ENCODE data around the gene RPL22L1. TPM values are rescaled to one million over a fixed set of nuclear protein-coding genes. Genes with fewer than 3 reads are reported as not detected.
"Not testable (repeated sequence)": the region's sequence is repeated elsewhere in the genome, so short reads cannot be mapped to it uniquely, and the experiment has no call there.

Gene RPL22L1
- total RNA-seq, 6 experiments from 2014 or later = 9.5 to 126 (median 31.1) TPM

GRCh38 chr3:170897978-170898377 lies 28.0 kb upstream of the RPL22L1 start:
- WGBS (ENCODE audit: insufficient coverage, low coverage, low lambda C conversion rate, missing lambda C conversion rate) = 77% methylated on average over 1 of the region's 2 CpGs
- Histone ChIP-seq H3K27me3 (no peaks in the 10 kb centered on the region), H3K27ac (no peak overlapping the region), H3K9me3 (no peaks in the 10 kb centered on the region), H3K36me3 (no peaks in the 10 kb centered on the region), H3K4me3 (no peak overlapping the region), H3K4me1 (no peaks in the 10 kb centered on the region)
- ATAC-seq = no peak
- no peak for TF ChIP-seq POLR2A (IDR thresholded peaks at IDR 0.05)
- TF ChIP-seq CTCF (IDR thresholded peaks at IDR 0.05) = no peak
- no peak for DNase-seq
- intact Hi-C loops (cut with DNase I) = no loop called here

GRCh38 chr3:170897199-170897598 lies 27.2 kb upstream of the RPL22L1 start:
- H3K9me3 ChIP-seq; H3K4me3 ChIP-seq; H3K36me3 ChIP-seq; DNase-seq; H3K27ac ChIP-seq; H3K27me3 ChIP-seq; ATAC-seq; intact Hi-C loops (cut with DNase I); H3K4me1 ChIP-seq: not testable (repeated sequence)
- no CpG with 5 or more reads among the region's 1 CpG for WGBS (ENCODE audit: insufficient coverage, low coverage, low lambda C conversion rate, missing lambda C conversion rate)

GRCh38 chr3:170896781-170897180 lies 26.8 kb upstream of the RPL22L1 start:
- H3K4me1 ChIP-seq = no peaks in the 10 kb centered on the region
- intact Hi-C loops (cut with DNase I) = no loop called here
- ATAC-seq (peak in 1 of 4 donors; percentile 38), DNase-seq (no peak)
- no peak overlapping the region for H3K27ac ChIP-seq
- no peak for TF ChIP-seq CTCF (IDR thresholded peaks at IDR 0.05)
- TF ChIP-seq POLR2A (IDR thresholded peaks at IDR 0.05) = no peak
- H3K9me3 ChIP-seq = no peaks in the 10 kb centered on the region
- H3K27me3 ChIP-seq = no peaks in the 10 kb centered on the region
- WGBS (ENCODE audit: insufficient coverage, low coverage, low lambda C conversion rate, missing lambda C conversion rate) = 8% methylated on average over 1 of the region's 1 CpG
- H3K36me3 ChIP-seq = no peaks in the 10 kb centered on the region
- H3K4me3 ChIP-seq = no peak overlapping the region

DNA sequence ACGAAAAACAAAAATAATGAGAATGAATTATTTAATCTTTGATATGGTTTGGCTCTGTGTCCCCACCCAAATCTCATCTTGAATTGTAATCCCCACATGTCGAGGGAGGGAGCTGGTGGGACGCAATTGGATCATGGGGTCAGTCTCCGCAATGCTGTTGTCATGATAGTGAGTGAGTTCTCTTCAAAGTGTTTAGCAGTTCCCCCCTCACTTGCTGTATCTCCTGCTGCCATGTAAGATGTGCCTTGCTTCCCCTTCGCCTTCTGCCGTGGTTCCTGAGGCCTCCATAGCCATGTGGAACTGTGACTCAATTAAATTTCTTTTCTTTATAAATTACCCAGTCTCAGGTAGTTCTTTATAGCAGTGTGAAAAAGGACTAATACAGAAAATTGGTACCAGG lies 26.3 kb upstream of the RPL22L1 start:
- H3K27ac ChIP-seq; intact Hi-C loops (cut with DNase I); H3K36me3 ChIP-seq; H3K4me1 ChIP-seq; ATAC-seq; H3K4me3 ChIP-seq; H3K27me3 ChIP-seq; H3K9me3 ChIP-seq; DNase-seq: not testable (repeated sequence)
- WGBS (ENCODE audit: insufficient coverage, low coverage, low lambda C conversion rate, missing lambda C conversion rate) = 81% methylated on average over 6 of the region's 6 CpGs

DNA sequence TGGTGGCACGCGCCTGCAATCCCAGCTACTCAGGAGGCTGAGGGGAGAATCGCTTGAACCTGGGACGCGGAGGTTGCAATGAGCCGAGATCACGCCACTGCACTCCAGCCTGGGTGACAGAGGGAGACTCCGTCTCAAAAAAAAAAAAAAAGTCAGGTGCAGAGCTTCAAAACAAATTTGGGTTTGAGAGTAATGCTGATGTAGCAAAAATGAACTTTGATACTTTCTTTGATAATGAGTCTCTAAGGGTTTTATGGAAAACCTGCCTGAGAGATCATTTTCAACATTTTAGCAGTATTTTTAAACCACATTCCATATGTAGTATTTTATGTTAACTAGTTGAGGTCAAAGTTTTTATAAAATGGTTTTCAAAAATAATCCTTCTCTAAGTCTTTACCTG lies 23.9 kb upstream of the RPL22L1 start:
- intact Hi-C loops (cut with DNase I) = no loop called here
- TF ChIP-seq POLR2A (IDR thresholded peaks at IDR 0.05) = no peak
- no peak for TF ChIP-seq CTCF (IDR thresholded peaks at IDR 0.05)
- Histone ChIP-seq H3K27ac (no peak overlapping the region), H3K9me3 (no peaks in the 10 kb centered on the region), H3K36me3 (no peaks in the 10 kb centered on the region), H3K4me1 (no peaks in the 10 kb centered on the region), H3K27me3 (no peaks in the 10 kb centered on the region), H3K4me3 (no peak overlapping the region)
- DNase-seq (no peak), ATAC-seq (no peak)
- 100% methylated on average over 7 of the region's 8 CpGs for WGBS (ENCODE audit: insufficient coverage, low coverage, low lambda C conversion rate, missing lambda C conversion rate)

DNA sequence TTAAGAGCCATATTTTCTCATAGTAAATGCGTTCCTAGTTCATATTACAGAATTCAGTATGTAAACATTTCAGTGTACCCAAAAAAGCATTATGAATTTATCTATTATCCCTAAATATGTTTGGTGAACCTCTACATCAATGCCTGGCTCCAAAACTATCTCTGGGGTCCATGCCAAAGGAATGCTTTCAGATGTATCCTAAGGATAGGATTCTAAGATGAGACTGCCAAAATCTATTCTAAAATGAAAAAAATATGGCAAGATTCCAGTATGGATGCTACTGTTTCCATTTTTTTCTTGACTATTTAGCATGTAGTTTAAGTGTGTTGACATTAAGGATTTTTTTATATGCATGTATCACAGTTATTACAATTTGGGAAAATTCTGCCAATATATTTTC lies 19.6 kb upstream of the RPL22L1 start:
- no peak for DNase-seq
- WGBS (ENCODE audit: insufficient coverage, low coverage, low lambda C conversion rate, missing lambda C conversion rate) = 67% methylated on average over 1 of the region's 1 CpG

More for the DNA sequence above, 19.6 kb upstream of the RPL22L1 start:
- ATAC-seq = no peak
- intact Hi-C loops (cut with DNase I) = no loop called here
- no peak overlapping the region for H3K4me3 ChIP-seq
- TF ChIP-seq CTCF (IDR thresholded peaks at IDR 0.05) (no peak), POLR2A (IDR thresholded peaks at IDR 0.05) (no peak)
- no peaks in the 10 kb centered on the region for H3K9me3 ChIP-seq
- H3K36me3 ChIP-seq = no peaks in the 10 kb centered on the region
- no peak overlapping the region for H3K27ac ChIP-seq
- H3K27me3 ChIP-seq = no peaks in the 10 kb centered on the region
- no peaks in the 10 kb centered on the region for H3K4me1 ChIP-seq
